ENCODE measurements around the gene TMEFF2. TPM values are rescaled to one million over a fixed set of nuclear protein-coding genes. Genes with fewer than 3 reads are reported as not detected.

TMEFF2 gene
- total RNA-seq, 1 donor from 2014 or later: not detected

DNA sequence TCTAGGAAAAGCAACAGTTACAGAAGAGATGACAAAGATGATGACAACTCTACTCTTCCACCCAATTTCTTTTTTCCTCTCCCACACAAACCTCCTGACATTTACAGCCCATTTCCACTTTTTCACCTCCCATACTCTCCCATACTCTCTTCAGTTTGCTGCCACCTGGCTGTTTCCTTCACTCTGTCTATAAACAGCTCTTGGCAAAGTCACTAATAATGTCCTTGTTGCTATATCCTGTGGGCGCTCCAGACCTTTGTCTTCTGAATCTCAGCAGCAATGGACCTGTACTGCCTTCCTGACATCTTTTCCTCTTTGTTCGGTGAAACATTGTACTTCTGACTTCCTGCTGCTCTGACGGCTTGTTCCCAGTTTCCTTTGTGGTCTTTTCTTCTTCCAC, 287.2 kb downstream of the TMEFF2 start:
- intact Hi-C loops (cut with micrococcal nuclease): no loop called here

DNA sequence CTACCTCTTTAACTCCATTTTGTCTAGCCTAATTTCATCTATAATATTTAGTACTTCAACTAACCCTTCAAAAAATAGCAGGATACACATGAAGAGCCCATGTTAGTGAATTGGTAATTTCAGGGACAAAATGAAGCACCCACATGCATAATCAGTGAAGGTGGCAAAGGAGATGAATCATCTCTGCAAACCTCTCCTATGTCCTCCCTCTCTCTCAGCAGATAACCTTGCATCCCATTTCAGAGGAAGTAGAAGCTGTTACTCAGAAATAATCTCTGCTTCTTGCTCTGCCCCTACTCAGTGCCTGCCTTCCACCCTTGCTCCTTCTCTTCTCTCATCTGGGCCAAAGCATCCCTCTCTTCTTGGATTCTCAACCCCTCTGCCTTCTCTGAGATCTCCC, 287.6 kb downstream of the TMEFF2 start:
- intact Hi-C loops (cut with micrococcal nuclease): no loop called here

- intact Hi-C loops (cut with micrococcal nuclease): no loop called here
Observed at GRCh38 chr2:191905336-191905735, 289.4 kb downstream of the TMEFF2 start.

DNA sequence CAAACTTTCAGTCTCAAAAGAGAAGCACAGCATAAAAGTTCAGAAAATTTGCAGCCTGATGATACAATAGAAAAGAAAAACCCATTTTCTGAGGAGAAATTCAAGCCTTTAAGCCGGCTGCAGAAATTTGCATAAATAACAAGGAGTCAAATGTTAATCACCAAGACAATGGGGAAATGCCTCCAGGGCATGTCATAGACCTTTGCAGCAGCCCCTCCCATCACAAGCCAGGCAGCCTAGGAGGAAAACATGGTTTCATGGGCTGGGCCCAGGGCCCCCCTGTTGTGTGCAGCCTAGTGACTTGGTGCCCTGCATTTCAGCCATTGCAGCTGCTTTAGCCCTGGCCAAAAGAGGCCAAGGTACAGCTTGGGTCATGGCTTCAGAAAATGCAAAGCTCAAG, 293.7 kb downstream of the TMEFF2 start:
- intact Hi-C loops (cut with micrococcal nuclease): no loop called here

- intact Hi-C loops (cut with micrococcal nuclease): no loop called here
Observed at GRCh38 chr2:191899410-191899809, 295.3 kb downstream of the TMEFF2 start.

Data from T-helper 1 cell treated with Interleukin-12 subunit alpha and Interleukin-12 subunit beta and Interleukin-4 antibody, amounts not matched to agents 30 ng/mL and 1 ng/mL, for 36 hours (primary cell).